Measurements from ENCODE around the gene LCP1.
"Not testable (repeated sequence)": the region's sequence is repeated elsewhere in the genome, so short reads cannot be mapped to it uniquely, and the experiment has no call there.

The LCP1 gene

GRCh38 chr13:46166947-46167610, 14.9 kb downstream of the LCP1 start:
- H3K4me3 ChIP-seq (ENCODE audit: low read depth, low read length) = no peak overlapping the region
- TF ChIP-seq CTCF (IDR thresholded peaks at IDR 0.05; ENCODE audit: low read depth, low read length) = no peak

GRCh38 chr13:46166224-46166584, 15.8 kb downstream of the LCP1 start:
- H3K4me3 ChIP-seq (ENCODE audit: low read depth, low read length) = no peak overlapping the region

DNA sequence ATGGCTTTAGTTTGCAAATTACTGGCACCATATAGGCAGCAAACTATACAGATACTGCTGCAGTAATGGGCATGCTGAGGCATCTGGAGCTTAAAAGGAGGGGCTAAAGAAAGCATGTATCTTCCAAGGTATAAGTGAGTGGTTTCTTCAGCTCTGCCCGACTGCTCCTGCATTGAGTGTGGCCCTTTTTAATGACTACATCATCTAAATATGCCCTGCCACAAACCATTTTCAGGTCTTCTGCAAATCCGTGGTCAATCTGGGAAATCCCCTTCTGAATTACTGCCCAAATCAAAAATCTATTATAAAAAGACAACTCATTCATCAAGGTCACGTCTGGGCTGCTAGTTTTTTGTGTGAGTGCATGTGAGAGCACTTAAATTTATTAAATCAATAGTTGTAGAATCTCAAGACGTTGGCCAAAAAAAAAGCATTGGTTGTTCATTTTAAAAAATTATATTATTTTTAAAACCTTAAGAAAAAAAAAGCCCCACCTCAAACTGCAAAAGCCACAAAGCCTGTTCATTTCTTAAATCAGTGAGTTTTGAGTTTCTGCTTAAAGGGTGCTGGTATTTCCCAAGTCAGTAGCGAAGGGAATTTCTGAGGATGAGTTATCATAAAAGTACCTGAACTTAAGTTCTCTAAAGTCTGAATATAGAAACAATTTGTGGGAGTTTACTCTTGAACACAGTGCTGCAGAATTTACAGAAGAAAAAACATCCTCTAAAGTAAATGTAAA, 16.3 kb downstream of the LCP1 start:
- H3K4me3 ChIP-seq (ENCODE audit: low read depth, low read length) = no peak overlapping the region
- TF ChIP-seq CTCF (IDR thresholded peaks at IDR 0.05; ENCODE audit: low read depth, low read length) = no peak

More at GRCh38 chr13:46166224-46166584, 15.8 kb downstream of the LCP1 start:
- TF ChIP-seq CTCF (IDR thresholded peaks at IDR 0.05; ENCODE audit: low read depth, low read length) = no peak

GRCh38 chr13:46164661-46165060, 17.3 kb downstream of the LCP1 start:
- TF ChIP-seq CTCF (IDR thresholded peaks at IDR 0.05; ENCODE audit: low read depth, low read length) = no peak
- no peak overlapping the region for H3K4me3 ChIP-seq (ENCODE audit: low read depth, low read length)

DNA sequence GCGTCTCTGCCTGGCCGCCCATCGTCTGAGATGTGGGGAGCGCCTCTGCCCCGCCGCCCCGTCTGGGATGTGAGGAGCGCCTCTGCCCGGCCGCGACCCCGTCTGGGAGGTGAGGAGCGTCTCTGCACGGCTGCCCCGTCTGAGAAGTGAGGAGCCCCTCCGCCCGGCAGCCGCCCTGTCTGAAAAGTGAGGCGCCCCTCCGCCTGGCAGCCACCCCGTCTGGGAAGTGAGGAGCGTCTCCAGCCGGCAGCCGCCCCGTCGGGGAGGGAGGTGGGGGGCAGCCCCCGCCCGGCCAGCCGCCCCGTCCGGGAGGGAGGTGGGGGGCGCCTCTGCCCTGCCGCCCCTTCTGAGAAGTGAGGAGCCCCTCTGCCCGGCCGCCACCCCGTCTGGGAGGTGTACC, 19.2 kb downstream of the LCP1 start:
- H3K4me3 ChIP-seq (ENCODE audit: low read depth, low read length) = not testable (repeated sequence)

GRCh38 chr13:46160471-46161066, 21.4 kb downstream of the LCP1 start:
- no peak overlapping the region for H3K4me3 ChIP-seq (ENCODE audit: low read depth, low read length)
- TF ChIP-seq CTCF (IDR thresholded peaks at IDR 0.05; ENCODE audit: low read depth, low read length) = peak; percentile 58

GRCh38 chr13:46160065-46160464, 21.9 kb downstream of the LCP1 start:
- H3K4me3 ChIP-seq (ENCODE audit: low read depth, low read length) = no peak overlapping the region
- no peak for TF ChIP-seq CTCF (IDR thresholded peaks at IDR 0.05; ENCODE audit: low read depth, low read length)
